Neural cell (in vitro differentiated cells): ENCODE results near the gene TM9SF4. TPM values are rescaled to one million over a fixed set of nuclear protein-coding genes. Genes with fewer than 3 reads are reported as not detected.

Experiments used
- H2AFZ ChIP-seq: fragments of 200-600, 300-800 bp; sonication (generic), shearing (Covaris generic); 2 replicates; pipeline ENCODE4 v1.6.0; 2014; ENCODE audit warnings: low read depth, mild to moderate bottlenecking, antibody characterized with exemption, low read length, moderate library complexity
- H3F3A ChIP-seq: fragments of 200-600 bp; shearing (Covaris generic); 2 replicates; pipeline ENCODE4 v1.6.1; 2016; ENCODE audit warnings: mild to moderate bottlenecking, moderate library complexity, mixed read lengths, antibody characterized with exemption, low read length; ENCODE audit not compliant: insufficient read depth, poor library complexity, severe bottlenecking
- H3K27ac ChIP-seq: fragments of 200-600, 300-800 bp; sonication (generic), shearing (Covaris generic); 2 replicates; pipeline ENCODE4 v1.5.1; 2014; ENCODE audit warnings: mild to moderate bottlenecking, low read length, moderate library complexity
- H3K27me3 ChIP-seq: fragments of 300-800, 200-600 bp; sonication (generic), shearing (Covaris generic); 2 replicates; pipeline ENCODE4 v1.6.0; 2014; ENCODE audit warnings: mild to moderate bottlenecking, low read depth, low read length, moderate library complexity; ENCODE audit not compliant: insufficient read depth
- H3K36me3 ChIP-seq: fragments of 300-800, 200-600 bp; sonication (generic), shearing (Covaris generic); 2 replicates; pipeline ENCODE4 v1.5.1; 2014; ENCODE audit warnings: mild to moderate bottlenecking, antibody characterized with exemption, low read length, moderate library complexity; ENCODE audit not compliant: insufficient read depth
- H3K4me2 ChIP-seq: fragments of 300-800, 200-600 bp; sonication (generic), shearing (Covaris generic); 2 replicates; pipeline ENCODE4 v1.6.0; 2014; ENCODE audit warnings: mild to moderate bottlenecking, low read length
- H3K4me3 ChIP-seq: fragments of 300-800, 200-600 bp; sonication (generic), shearing (Covaris generic); 2 replicates; pipeline ENCODE4 v1.5.1; 2014; ENCODE audit warnings: mild to moderate bottlenecking, low read length, moderate library complexity
- H3K79me2 ChIP-seq: fragments of 200-600 bp; shearing (Covaris generic); replicated peaks from 2 replicates; pipeline ENCODE4 v1.6.0; 2014; ENCODE audit warnings: mild to moderate bottlenecking, low read length, moderate library complexity; ENCODE audit not compliant: insufficient read depth
- H3K9ac ChIP-seq: fragments of 300-800, 200-600 bp; sonication (generic), shearing (Covaris generic); 2 replicates; pipeline ENCODE4 v1.6.1; 2016; ENCODE audit warnings: mild to moderate bottlenecking, low read length, mixed read lengths
- H3K9me2 ChIP-seq: fragments of 200-600 bp; shearing (Covaris generic); 2 replicates; pipeline ENCODE4 v1.6.1; 2016; ENCODE audit warnings: mild to moderate bottlenecking, low read length, mixed read lengths; ENCODE audit not compliant: insufficient read depth
- H3K9me3 ChIP-seq: fragments of 200-600, 300-800 bp; sonication (generic), shearing (Covaris generic); 2 replicates; pipeline ENCODE4 v1.6.1; 2016; ENCODE audit warnings: mild to moderate bottlenecking, mixed run types, low read length, moderate library complexity, mixed read lengths
- H4K20me1 ChIP-seq: fragments of 200-600 bp; shearing (Covaris generic); 2 replicates; pipeline ENCODE4 v1.6.1; 2016; ENCODE audit warnings: mild to moderate bottlenecking, mixed run types; ENCODE audit not compliant: insufficient read depth
- CTCF ChIP-seq: fragments of 450-650 bp; IDR thresholded peaks from 2 replicates; pipeline ENCODE4 v1.5.1; 2014; ENCODE audit warnings: antibody characterized with exemption, mild to moderate bottlenecking, moderate library complexity; ENCODE audit not compliant: poor library complexity, severe bottlenecking
- EP300 ChIP-seq: fragments of 450-650 bp; conservative IDR thresholded peaks from 2 replicates; pipeline ENCODE4 v1.6.1; 2014; ENCODE audit warnings: antibody characterized with exemption, mild to moderate bottlenecking, moderate library complexity; ENCODE audit not compliant: poor library complexity, severe bottlenecking
- EZH2 ChIP-seq: fragments of 200-600, 300-800 bp; shearing (Covaris generic), sonication (generic); IDR thresholded peaks from 2 replicates; pipeline ENCODE4 v1.6.1; 2014; ENCODE audit warnings: antibody characterized with exemption, low read length, borderline replicate concordance, mild to moderate bottlenecking; ENCODE audit not compliant: insufficient read depth, poor library complexity, severe bottlenecking
- MXI1 ChIP-seq: fragments of 450-650 bp; conservative IDR thresholded peaks from 2 replicates; pipeline ENCODE4 v1.6.1; 2014; ENCODE audit warnings: antibody characterized with exemption, mild to moderate bottlenecking; ENCODE audit not compliant: poor library complexity, severe bottlenecking
- POLR2AphosphoS5 ChIP-seq: IDR thresholded peaks from 2 replicates; pipeline ENCODE4 v1.6.1; 2012
- RAD21 ChIP-seq: fragments of 450-650 bp; conservative IDR thresholded peaks from 2 replicates; pipeline ENCODE4 v1.6.1; 2014; ENCODE audit warnings: antibody characterized with exemption, mild to moderate bottlenecking, moderate library complexity
- REST ChIP-seq: IDR thresholded peaks from 2 replicates; pipeline ENCODE4 v1.6.1; 2012; ENCODE audit warnings: borderline replicate concordance
- SMC3 ChIP-seq: fragments of 450-650 bp; conservative IDR thresholded peaks from 2 replicates; pipeline ENCODE4 v1.6.1; 2014; ENCODE audit warnings: antibody characterized with exemption, mild to moderate bottlenecking, moderate library complexity; ENCODE audit not compliant: poor library complexity
- TAF1 ChIP-seq: IDR thresholded peaks from 2 replicates; pipeline ENCODE4 v1.6.1; 2012; ENCODE audit warnings: low read depth
- polyA plus RNA-seq: library from polyadenylated mRNA; depleted of rRNA; stranded (reverse); fragments of >200 nt; gene quantifications from 2 replicates; pipeline ENCODE4 v1.2.3, GENCODE V29; 2014

TM9SF4 gene
- polyA plus RNA-seq, 1 donor from 2014 or later: 18.3 TPM

- no peak overlapping the region for H3K27ac ChIP-seq
- no peak overlapping the region for H2AFZ ChIP-seq
- H3K4me3 ChIP-seq: no peak overlapping the region
- no peak overlapping the region for H3K9ac ChIP-seq
- no peaks in the 10 kb centered on the region for H3K9me2 ChIP-seq
- no peak overlapping the region for H3K4me2 ChIP-seq
- H4K20me1 ChIP-seq: no peaks in the 10 kb centered on the region
- H3F3A ChIP-seq: no peaks in the 10 kb centered on the region
- peaks cover 12% of the 10 kb centered on the region for H3K27me3 ChIP-seq
- TF ChIP-seq POLR2AphosphoS5 (no peak), SMC3 (no peak), CTCF (no peak), MXI1 (no peak), TAF1 (no peak), RAD21 (no peak), EP300 (no peak), EZH2 (no peak), REST (no peak)
- no peaks in the 10 kb centered on the region for H3K36me3 ChIP-seq
- H3K9me3 ChIP-seq: no peaks in the 10 kb centered on the region
- H3K79me2 ChIP-seq: no peaks in the 10 kb centered on the region
Observed at GRCh38 chr20:32072168-32072750, 37.3 kb upstream of the TM9SF4 start.

- Histone ChIP-seq H2AFZ (no peak overlapping the region), H3F3A (no peaks in the 10 kb centered on the region), H3K4me3 (no peak overlapping the region), H3K4me2 (no peak overlapping the region), H3K27ac (no peak overlapping the region), H4K20me1 (no peaks in the 10 kb centered on the region), H3K27me3 (peaks cover 6% of the 10 kb centered on the region), H3K9me3 (no peaks in the 10 kb centered on the region), H3K9ac (no peak overlapping the region), H3K36me3 (no peaks in the 10 kb centered on the region), H3K9me2 (no peaks in the 10 kb centered on the region), H3K79me2 (no peaks in the 10 kb centered on the region)
- no peak for TF ChIP-seq CTCF
- TF ChIP-seq TAF1: no peak
Observed at GRCh38 chr20:32075534-32075933, 34.0 kb upstream of the TM9SF4 start.
